HUES48 (cell line): ENCODE data around the gene CFC1.
"Not testable (repeated sequence)": the region's sequence is repeated elsewhere in the genome, so short reads cannot be mapped to it uniquely, and the experiment has no call there.

Experiments
- H3K27ac ChIP-seq: one replicate; pipeline ENCODE4 v1.7.0; 2013; ENCODE audit warnings: low read depth, low read length, inconsistent platforms
- H3K27me3 ChIP-seq: 2 replicates; pipeline ENCODE4 v1.6.1; 2013; ENCODE audit warnings: mild to moderate bottlenecking, low read length; ENCODE audit not compliant: control insufficient read depth, insufficient read depth
- H3K36me3 ChIP-seq: 2 replicates; pipeline ENCODE4 v1.6.1; 2013; ENCODE audit warnings: low read length; ENCODE audit not compliant: control insufficient read depth, insufficient read depth
- H3K4me1 ChIP-seq: 2 replicates; pipeline ENCODE4 v1.6.1; 2013; ENCODE audit warnings: mild to moderate bottlenecking, low read length; ENCODE audit not compliant: control insufficient read depth, insufficient read depth
- H3K4me3 ChIP-seq: 2 replicates; pipeline ENCODE4 v1.5.1; 2013; ENCODE audit warnings: mild to moderate bottlenecking, low read depth, low read length
- H3K9ac ChIP-seq: 2 replicates; pipeline ENCODE4 v1.6.1; 2013; ENCODE audit warnings: mild to moderate bottlenecking, low read depth, low read length, moderate library complexity
- H3K9me3 ChIP-seq: 2 replicates; pipeline ENCODE4 v1.6.1; 2013; ENCODE audit warnings: low read length; ENCODE audit not compliant: control insufficient read depth, insufficient read depth

Gene CFC1

GRCh38 chr2:130598463-130598862, 912 bp downstream of the CFC1 start:
- H3K9me3 ChIP-seq, H3K36me3 ChIP-seq, H3K27me3 ChIP-seq, H3K9ac ChIP-seq, H3K4me1 ChIP-seq, H3K27ac ChIP-seq, H3K4me3 ChIP-seq: not testable (repeated sequence)

GRCh38 chr2:130597994-130598393, 1.4 kb downstream of the CFC1 start:
- H3K27me3 ChIP-seq, H3K4me1 ChIP-seq, H3K36me3 ChIP-seq, H3K9me3 ChIP-seq, H3K4me3 ChIP-seq, H3K27ac ChIP-seq, H3K9ac ChIP-seq: not testable (repeated sequence)

GRCh38 chr2:130596757-130597156, 2.6 kb downstream of the CFC1 start:
- not testable (repeated sequence) for H3K27ac ChIP-seq, H3K9ac ChIP-seq, H3K27me3 ChIP-seq, H3K4me1 ChIP-seq, H3K36me3 ChIP-seq, H3K9me3 ChIP-seq, H3K4me3 ChIP-seq

GRCh38 chr2:130594011-130594410, 5.4 kb downstream of the CFC1 start:
- not testable (repeated sequence) for H3K36me3 ChIP-seq, H3K4me3 ChIP-seq, H3K27ac ChIP-seq, H3K4me1 ChIP-seq, H3K9ac ChIP-seq, H3K9me3 ChIP-seq, H3K27me3 ChIP-seq

- not testable (repeated sequence) for H3K4me3 ChIP-seq, H3K9ac ChIP-seq, H3K4me1 ChIP-seq, H3K36me3 ChIP-seq, H3K27me3 ChIP-seq, H3K9me3 ChIP-seq, H3K27ac ChIP-seq
Observed at GRCh38 chr2:130592791-130593414, 6.5 kb downstream of the CFC1 start.

GRCh38 chr2:130590842-130591359, 8.5 kb downstream of the CFC1 start:
- H3K4me1 ChIP-seq, H3K36me3 ChIP-seq, H3K27ac ChIP-seq, H3K9ac ChIP-seq, H3K27me3 ChIP-seq, H3K9me3 ChIP-seq, H3K4me3 ChIP-seq: not testable (repeated sequence)

DNA sequence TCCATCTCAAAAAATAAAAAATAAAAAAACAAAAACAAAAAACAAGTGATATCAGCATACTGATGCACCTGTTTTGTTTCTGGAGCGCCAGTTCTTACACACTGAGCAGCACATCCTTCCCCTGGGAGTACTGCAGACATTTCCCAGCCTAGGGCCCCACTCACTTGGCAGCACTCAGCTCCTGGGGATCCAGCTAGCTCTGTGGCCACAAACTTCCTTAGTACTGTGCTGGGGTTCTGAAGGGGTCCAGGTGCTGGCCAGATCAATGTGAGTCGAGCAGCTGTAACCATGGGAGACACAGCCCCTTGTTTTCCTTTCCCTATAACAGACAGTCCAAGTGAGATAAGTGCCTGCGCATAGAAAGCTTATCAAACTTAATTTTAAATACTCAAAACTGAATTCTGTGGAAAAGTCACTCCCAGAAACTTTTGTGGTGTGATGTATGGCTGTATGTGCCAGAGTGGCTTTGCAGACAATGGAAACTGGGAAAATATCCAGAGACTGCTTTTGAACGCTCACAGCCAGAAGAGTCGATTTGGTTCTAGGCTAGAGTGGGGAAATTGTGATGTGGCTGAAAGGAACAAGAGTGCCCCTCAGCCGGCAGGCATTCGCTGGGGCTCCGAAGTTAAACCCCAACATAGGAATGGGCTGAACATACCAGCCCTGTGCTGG, 9.1 kb downstream of the CFC1 start:
- H3K4me3 ChIP-seq, H3K9me3 ChIP-seq: not testable (repeated sequence)

DNA sequence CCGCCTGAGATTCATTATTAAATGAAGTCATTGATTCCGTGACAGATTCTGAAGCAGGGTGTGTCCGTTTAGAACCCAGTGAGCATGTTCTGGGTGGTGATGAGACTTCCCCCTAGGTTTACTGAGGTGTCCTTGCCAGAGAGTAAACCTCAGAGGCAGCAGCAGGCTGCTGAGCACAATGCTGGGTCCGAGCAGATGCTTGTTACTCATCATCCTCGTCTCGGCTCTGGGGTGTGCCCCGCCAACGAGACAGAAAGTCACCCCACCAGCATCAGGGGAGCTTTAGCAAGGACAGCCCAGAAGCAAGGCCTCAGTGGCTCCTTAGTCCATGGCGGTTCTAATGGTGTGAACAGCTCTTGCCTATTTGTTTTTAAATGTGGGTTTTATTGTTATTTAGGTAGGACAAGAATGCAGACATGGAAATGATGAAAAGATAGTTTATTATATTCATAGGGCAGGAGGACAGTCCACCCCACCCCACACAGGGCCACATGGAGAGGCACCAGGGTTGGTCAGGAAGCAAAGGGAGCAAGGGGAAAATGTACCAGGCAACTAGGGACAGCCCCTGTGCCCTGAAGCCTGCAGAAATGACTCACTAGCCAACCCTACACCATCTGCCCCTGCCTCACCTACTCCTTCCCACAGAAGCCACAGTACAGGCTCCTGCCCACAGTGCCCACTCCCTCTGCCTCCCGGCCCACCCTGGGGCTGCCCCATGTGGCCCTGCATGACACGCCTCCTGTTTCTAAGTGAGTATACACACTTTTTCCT, 10.5 kb downstream of the CFC1 start:
- not testable (repeated sequence) for H3K4me3 ChIP-seq, H3K9ac ChIP-seq, H3K9me3 ChIP-seq, H3K4me1 ChIP-seq, H3K27me3 ChIP-seq, H3K27ac ChIP-seq, H3K36me3 ChIP-seq

More for the DNA sequence above, 9.1 kb downstream of the CFC1 start:
- H3K36me3 ChIP-seq, H3K27ac ChIP-seq, H3K27me3 ChIP-seq, H3K9ac ChIP-seq, H3K4me1 ChIP-seq: not testable (repeated sequence)

- H3K9ac ChIP-seq, H3K36me3 ChIP-seq, H3K9me3 ChIP-seq, H3K4me3 ChIP-seq, H3K4me1 ChIP-seq, H3K27ac ChIP-seq, H3K27me3 ChIP-seq: not testable (repeated sequence)
Observed at GRCh38 chr2:130584726-130585125, 14.6 kb downstream of the CFC1 start.

DNA sequence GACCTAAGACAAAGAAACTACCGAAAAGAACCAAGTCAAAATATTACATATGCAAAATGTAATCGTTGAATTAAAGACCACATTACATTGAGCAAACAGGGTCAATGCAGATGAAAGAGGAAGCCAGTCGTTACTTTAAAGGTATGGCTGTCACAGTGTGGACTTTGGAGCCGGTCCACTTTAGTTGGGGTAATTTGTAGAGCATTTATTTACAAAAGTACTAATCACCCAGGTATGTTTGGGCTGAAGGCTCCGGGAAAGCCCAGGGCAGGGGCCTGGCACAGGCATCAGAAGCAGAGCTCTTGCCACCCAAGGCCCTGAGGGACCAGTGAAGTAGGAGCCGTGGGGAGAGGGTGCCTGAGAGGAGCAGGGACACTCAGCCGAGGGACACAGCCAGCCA, 15.8 kb downstream of the CFC1 start:
- not testable (repeated sequence) for H3K4me3 ChIP-seq, H3K9me3 ChIP-seq, H3K4me1 ChIP-seq, H3K36me3 ChIP-seq, H3K27me3 ChIP-seq, H3K27ac ChIP-seq, H3K9ac ChIP-seq

DNA sequence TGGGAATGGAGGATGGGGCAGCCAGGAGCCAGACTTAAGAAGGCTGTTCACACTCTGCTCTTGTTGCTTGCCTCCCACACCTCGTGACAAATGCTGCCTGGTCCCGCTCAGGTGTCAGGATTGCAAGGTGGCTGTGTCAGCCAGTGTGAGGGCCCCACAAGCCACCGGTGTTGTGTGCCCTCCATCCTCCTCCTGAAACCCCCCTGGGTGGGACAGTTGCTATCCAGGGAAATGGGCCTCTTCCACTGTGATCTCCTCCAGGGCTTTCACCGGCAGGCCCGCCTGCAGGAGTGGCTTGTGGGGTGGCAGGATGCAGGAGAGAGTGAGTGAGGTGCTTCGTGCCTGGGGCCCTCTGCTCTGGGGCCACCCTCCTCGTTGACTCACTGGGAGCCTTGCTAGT, 16.4 kb downstream of the CFC1 start:
- not testable (repeated sequence) for H3K9me3 ChIP-seq, H3K9ac ChIP-seq, H3K4me1 ChIP-seq, H3K27ac ChIP-seq, H3K4me3 ChIP-seq, H3K27me3 ChIP-seq, H3K36me3 ChIP-seq
